ENCODE results near the gene TRIM44. TPM values are rescaled to one million over a fixed set of nuclear protein-coding genes. Genes with fewer than 3 reads are reported as not detected.

Gene TRIM44
- total RNA-seq, 1 experiment from 2014 or later, result 191 TPM

- ChIA-PET POLR2A (ENCODE audit: low non-redundant PET) (interaction anchor here (0.5 kb wide), 1 partner anchor 655 kb away, joined by 3 read pairs; no protein-coding TSS in a partner anchor), CTCF (no interaction called here)
- H3K4me3 ChIP-seq (ENCODE audit: low read depth, low read length, poor library complexity, severe bottlenecking), result no peak overlapping the region
- H3K9me3 ChIP-seq (ENCODE audit: low read depth, low read length, poor library complexity, severe bottlenecking), result peaks cover 36% of the 10 kb centered on the region
- no peak for DNase-seq (ENCODE audit: low spot score)
- H3K27me3 ChIP-seq (replicated peaks; ENCODE audit: insufficient read depth, low read depth, low read length, poor library complexity), result no peaks in the 10 kb centered on the region
- H3K4me1 ChIP-seq (ENCODE audit: insufficient read depth, low read length, poor library complexity, severe bottlenecking), result no peaks in the 10 kb centered on the region
- BruUV-seq (replicated peaks), result no TSS peak
- intact Hi-C loops (cut with micrococcal nuclease; ENCODE audit: unreplicated experiment), result no loop called here
- H3K27ac ChIP-seq (ENCODE audit: low read depth, low read length, poor library complexity, severe bottlenecking), result no peak overlapping the region
- peaks cover 49% of the 10 kb centered on the region for H3K36me3 ChIP-seq (ENCODE audit: insufficient read depth, low read length, poor library complexity, severe bottlenecking)
- TF ChIP-seq CTCF (conservative IDR thresholded peaks at IDR 0.05; ENCODE audit: low read depth, low read length) (no peak), EZH2 (IDR thresholded peaks at IDR 0.05; ENCODE audit: borderline replicate concordance, low read depth, low read length, poor library complexity, severe bottlenecking) (no peak)
Measured at GRCh38 chr11:35730254-35730653, 67.7 kb downstream of the TRIM44 start.

GRCh38 chr11:35734669-35735410, 72.3 kb downstream of the TRIM44 start:
- Histone ChIP-seq H3K27me3 (replicated peaks; ENCODE audit: insufficient read depth, low read depth, low read length, poor library complexity) (no peaks in the 10 kb centered on the region), H3K9me3 (ENCODE audit: low read depth, low read length, poor library complexity, severe bottlenecking) (peaks cover 26% of the 10 kb centered on the region), H3K27ac (ENCODE audit: low read depth, low read length, poor library complexity, severe bottlenecking) (no peak overlapping the region), H3K4me1 (ENCODE audit: insufficient read depth, low read length, poor library complexity, severe bottlenecking) (no peaks in the 10 kb centered on the region), H3K36me3 (ENCODE audit: insufficient read depth, low read length, poor library complexity, severe bottlenecking) (peaks cover 34% of the 10 kb centered on the region), H3K4me3 (ENCODE audit: low read depth, low read length, poor library complexity, severe bottlenecking) (no peak overlapping the region)
- intact Hi-C loops (cut with micrococcal nuclease; ENCODE audit: unreplicated experiment), result no loop called here
- TF ChIP-seq CTCF (conservative IDR thresholded peaks at IDR 0.05; ENCODE audit: low read depth, low read length), result no peak
- BruUV-seq (replicated peaks), result no TSS peak
- POLR2A ChIA-PET (ENCODE audit: low non-redundant PET), result no interaction called here
- CTCF ChIA-PET, result no interaction called here
- no peak for DNase-seq (ENCODE audit: low spot score)

GRCh38 chr11:35735411-35735810, 72.8 kb downstream of the TRIM44 start:
- BruUV-seq (replicated peaks), result no TSS peak
- TF ChIP-seq EZH2 (IDR thresholded peaks at IDR 0.05; ENCODE audit: borderline replicate concordance, low read depth, low read length, poor library complexity, severe bottlenecking) (no peak), CTCF (conservative IDR thresholded peaks at IDR 0.05; ENCODE audit: low read depth, low read length) (no peak)
- Histone ChIP-seq H3K27ac (ENCODE audit: low read depth, low read length, poor library complexity, severe bottlenecking) (no peak overlapping the region), H3K9me3 (ENCODE audit: low read depth, low read length, poor library complexity, severe bottlenecking) (peaks cover 20% of the 10 kb centered on the region), H3K4me1 (ENCODE audit: insufficient read depth, low read length, poor library complexity, severe bottlenecking) (no peaks in the 10 kb centered on the region), H3K4me3 (ENCODE audit: low read depth, low read length, poor library complexity, severe bottlenecking) (no peak overlapping the region), H3K27me3 (replicated peaks; ENCODE audit: insufficient read depth, low read depth, low read length, poor library complexity) (no peaks in the 10 kb centered on the region), H3K36me3 (ENCODE audit: insufficient read depth, low read length, poor library complexity, severe bottlenecking) (peaks cover 28% of the 10 kb centered on the region)
- ChIA-PET POLR2A (ENCODE audit: low non-redundant PET) (no interaction called here), CTCF (no interaction called here)
- intact Hi-C loops (cut with micrococcal nuclease; ENCODE audit: unreplicated experiment), result no loop called here
- DNase-seq (ENCODE audit: low spot score), result no peak
